ENCODE data around the gene SASS6.

The SASS6 gene

DNA sequence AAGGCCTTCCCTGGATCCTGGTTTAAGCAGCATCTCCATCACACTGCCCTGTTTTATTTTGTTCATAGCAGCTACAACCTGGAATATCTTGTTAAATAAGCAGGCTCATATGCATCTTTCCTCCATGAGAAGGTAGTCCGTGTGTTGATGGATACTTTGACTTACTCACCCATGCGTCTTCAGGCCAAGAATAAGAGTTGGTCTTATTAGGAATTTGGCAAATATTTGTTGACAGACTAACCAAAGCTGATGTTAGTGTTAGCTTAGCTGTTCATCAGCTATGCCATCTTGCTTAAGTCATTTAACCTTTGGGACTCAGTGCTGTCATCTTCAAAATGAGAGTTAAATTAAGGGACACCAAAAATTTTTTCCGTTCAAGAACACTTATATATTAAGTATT lies 59.2 kb downstream of the SASS6 start:
- no peak for ATAC-seq
- TF ChIP-seq ZNF70 (CRISPR knock-in tag; IDR thresholded peaks at IDR 0.05) (no peak), OSR1 (CRISPR knock-in tag; IDR thresholded peaks at IDR 0.05) (no peak), PATZ1 (CRISPR knock-in tag; IDR thresholded peaks at IDR 0.05; ENCODE audit: borderline replicate concordance) (no peak), TCF4 (CRISPR knock-in tag; IDR thresholded peaks at IDR 0.05; ENCODE audit: borderline replicate concordance) (no peak), ESRRG (CRISPR knock-in tag; IDR thresholded peaks at IDR 0.05) (no peak)

GRCh38 chr1:100070201-100070939 lies 62.4 kb downstream of the SASS6 start:
- TF ChIP-seq BACH2 (CRISPR knock-in tag; IDR thresholded peaks at IDR 0.05; ENCODE audit: borderline replicate concordance) (no peak), TCF4 (CRISPR knock-in tag; IDR thresholded peaks at IDR 0.05; ENCODE audit: borderline replicate concordance) (no peak), CSDC2 (CRISPR knock-in tag; IDR thresholded peaks at IDR 0.05) (no peak), ARNTL (CRISPR knock-in tag; IDR thresholded peaks at IDR 0.05; ENCODE audit: borderline replicate concordance, low read depth) (no peak), ZNF70 (CRISPR knock-in tag; IDR thresholded peaks at IDR 0.05) (no peak), ZNF8 (CRISPR knock-in tag; IDR thresholded peaks at IDR 0.05) (no peak), ZC3H10 (CRISPR knock-in tag; IDR thresholded peaks at IDR 0.05) (no peak), ZNF565 (CRISPR knock-in tag; conservative IDR thresholded peaks at IDR 0.05; ENCODE audit: low read depth) (no peak), ZFP3 (CRISPR knock-in tag; IDR thresholded peaks at IDR 0.05) (no peak), ISL1 (CRISPR knock-in tag; IDR thresholded peaks at IDR 0.05) (no peak), SNAI2 (CRISPR knock-in tag; IDR thresholded peaks at IDR 0.05) (no peak), TOX (CRISPR knock-in tag; IDR thresholded peaks at IDR 0.05; ENCODE audit: borderline replicate concordance) (no peak)
- TF ChIP-seq, protein P1, sequence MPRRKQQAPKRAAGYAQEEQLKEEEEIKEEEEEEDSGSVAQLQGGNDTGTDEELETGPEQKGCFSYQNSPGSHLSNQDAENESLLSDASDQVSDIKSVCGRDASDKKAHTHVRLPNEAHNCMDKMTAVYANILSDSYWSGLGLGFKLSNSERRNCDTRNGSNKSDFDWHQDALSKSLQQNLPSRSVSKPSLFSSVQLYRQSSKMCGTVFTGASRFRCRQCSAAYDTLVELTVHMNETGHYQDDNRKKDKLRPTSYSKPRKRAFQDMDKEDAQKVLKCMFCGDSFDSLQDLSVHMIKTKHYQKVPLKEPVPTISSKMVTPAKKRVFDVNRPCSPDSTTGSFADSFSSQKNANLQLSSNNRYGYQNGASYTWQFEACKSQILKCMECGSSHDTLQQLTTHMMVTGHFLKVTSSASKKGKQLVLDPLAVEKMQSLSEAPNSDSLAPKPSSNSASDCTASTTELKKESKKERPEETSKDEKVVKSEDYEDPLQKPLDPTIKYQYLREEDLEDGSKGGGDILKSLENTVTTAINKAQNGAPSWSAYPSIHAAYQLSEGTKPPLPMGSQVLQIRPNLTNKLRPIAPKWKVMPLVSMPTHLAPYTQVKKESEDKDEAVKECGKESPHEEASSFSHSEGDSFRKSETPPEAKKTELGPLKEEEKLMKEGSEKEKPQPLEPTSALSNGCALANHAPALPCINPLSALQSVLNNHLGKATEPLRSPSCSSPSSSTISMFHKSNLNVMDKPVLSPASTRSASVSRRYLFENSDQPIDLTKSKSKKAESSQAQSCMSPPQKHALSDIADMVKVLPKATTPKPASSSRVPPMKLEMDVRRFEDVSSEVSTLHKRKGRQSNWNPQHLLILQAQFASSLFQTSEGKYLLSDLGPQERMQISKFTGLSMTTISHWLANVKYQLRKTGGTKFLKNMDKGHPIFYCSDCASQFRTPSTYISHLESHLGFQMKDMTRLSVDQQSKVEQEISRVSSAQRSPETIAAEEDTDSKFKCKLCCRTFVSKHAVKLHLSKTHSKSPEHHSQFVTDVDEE (CRISPR knock-in tag; IDR thresholded peaks at IDR 0.05): no peak
- ATAC-seq: no peak

DNA sequence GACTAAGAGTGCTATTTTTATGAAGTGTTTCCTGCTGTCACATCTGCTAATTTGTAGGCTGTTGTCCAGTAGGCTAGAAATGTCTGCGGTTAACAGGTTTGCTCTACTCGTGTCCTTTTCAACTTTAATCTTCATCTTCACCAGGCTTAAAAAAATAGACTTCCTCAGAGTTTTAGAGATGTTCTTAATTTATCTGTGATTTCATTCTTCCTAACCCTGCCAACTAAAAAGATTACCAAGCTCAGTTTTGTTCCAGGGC lies 66.8 kb downstream of the SASS6 start:
- no peak for ATAC-seq
- TF ChIP-seq OSR1 (CRISPR knock-in tag; IDR thresholded peaks at IDR 0.05) (no peak), RARB (CRISPR knock-in tag; IDR thresholded peaks at IDR 0.05) (no peak), ZNF8 (CRISPR knock-in tag; IDR thresholded peaks at IDR 0.05) (no peak), ARNTL (CRISPR knock-in tag; IDR thresholded peaks at IDR 0.05; ENCODE audit: borderline replicate concordance, low read depth) (no peak), POU6F1 (CRISPR knock-in tag; IDR thresholded peaks at IDR 0.05; ENCODE audit: borderline replicate concordance, low read depth) (no peak)

- TF ChIP-seq ESRRG (CRISPR knock-in tag; IDR thresholded peaks at IDR 0.05) (no peak), ZFP3 (CRISPR knock-in tag; IDR thresholded peaks at IDR 0.05) (no peak)
- TF ChIP-seq, protein P1 (CRISPR knock-in tag; IDR thresholded peaks at IDR 0.05): no peak
- no peak for ATAC-seq
Observed at GRCh38 chr1:100065183-100065968, 67.4 kb downstream of the SASS6 start.
